OCI-LY3 (cell line): ENCODE measurements around the gene CACFD1.

ENCODE experiments used
- CTCF ChIP-seq: fragments of 200-600, 300-600 bp; sonication (generic); IDR thresholded peaks from 2 replicates; pipeline ENCODE4 v1.5.1; 2014; ENCODE audit warnings: antibody characterized with exemption, low read length, low read depth
- EZH2phosphoT487 ChIP-seq: fragments of 200-600 bp; shearing (Covaris generic); IDR thresholded peaks from 2 replicates; pipeline ENCODE4 v1.6.1; 2018; ENCODE audit warnings: antibody characterized with exemption, mixed run types, low read depth

- TF ChIP-seq CTCF (no peak), EZH2phosphoT487 (no peak)
Observed at GRCh38 chr9:133491656-133491925, 31.8 kb downstream of the CACFD1 start.
